ENCODE data around the gene MED25.

The MED25 gene

DNA sequence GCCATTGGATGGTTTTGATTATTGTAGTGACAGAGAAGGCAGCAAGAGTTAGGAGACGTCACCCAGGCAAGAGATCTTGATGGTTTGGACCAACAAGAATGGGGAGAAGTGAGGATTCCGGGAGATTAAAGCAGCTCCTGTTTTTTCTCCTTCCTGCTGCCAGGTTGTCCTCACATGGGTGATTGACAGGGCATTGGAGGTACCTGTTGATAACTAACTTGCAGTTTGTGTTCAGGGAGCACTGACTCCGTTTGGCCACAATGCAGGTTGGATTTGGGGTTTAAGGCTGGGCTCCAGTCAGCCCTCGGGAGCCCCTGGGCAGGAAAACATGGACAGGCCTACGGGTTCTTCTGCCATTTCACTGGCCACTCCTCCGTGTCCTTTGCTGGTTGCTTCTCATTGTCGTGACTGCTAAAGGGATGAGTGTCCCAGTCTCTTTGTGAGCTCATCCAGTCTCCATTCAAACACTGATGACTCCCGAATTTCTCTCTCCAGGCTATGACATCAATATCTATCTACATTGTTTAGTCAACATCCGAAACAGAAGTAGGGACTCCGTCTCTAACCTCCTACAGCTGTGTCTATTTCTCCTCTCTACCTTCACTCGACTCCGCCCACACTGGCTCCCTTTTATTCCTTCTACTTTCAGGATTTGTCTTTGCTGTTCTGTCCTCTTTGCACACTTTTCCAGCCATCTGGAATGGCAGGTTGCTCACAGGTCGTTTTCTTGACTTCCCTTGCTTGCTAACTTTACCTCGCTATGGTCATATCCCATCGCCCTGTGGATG, 31.5 kb downstream of the MED25 start:
- Mint-ChIP-seq H3K27me3 (no peaks in the 10 kb centered on the region), H3K4me3 (peak overlapping the region; percentile 90 to 96), H3K9me3 (peaks cover 8 to 9% of the 10 kb centered on the region in 2 donors), H3K4me1 (peaks cover 40 to 56% of the 10 kb centered on the region in 2 donors), H3K27ac (peak overlapping the region; percentile 97), H3K36me3 (peaks cover 7 to 12% of the 10 kb centered on the region in 2 donors)
- DNase-seq: no peak
- no peak for ATAC-seq (replicated peaks)

DNA sequence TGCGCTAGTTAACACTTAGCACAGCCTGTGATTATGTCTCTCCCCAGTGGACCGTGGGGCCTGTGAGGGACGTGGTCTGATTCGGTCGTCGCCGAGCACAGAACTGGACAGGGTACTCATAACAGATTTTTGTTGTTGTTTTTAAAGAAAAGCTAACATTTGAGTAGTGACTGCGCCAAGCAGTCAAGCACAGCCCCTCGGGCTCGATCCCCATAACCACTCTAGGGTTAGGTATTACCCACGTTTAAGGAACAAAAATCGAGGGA, 32.1 kb downstream of the MED25 start:
- Mint-ChIP-seq H3K4me3 (peak overlapping the region; percentile 90 to 96), H3K4me1 (peaks cover 38 to 55% of the 10 kb centered on the region in 2 donors), H3K9me3 (peaks cover 8 to 9% of the 10 kb centered on the region in 2 donors), H3K27me3 (no peaks in the 10 kb centered on the region), H3K36me3 (peaks cover 7 to 13% of the 10 kb centered on the region in 2 donors), H3K27ac (peak overlapping the region; percentile 97)
- DNase-seq: no peak
- peak in 1 of 2 donors; percentile 0 for ATAC-seq (replicated peaks)

- peak; percentile 86 for DNase-seq
- H3K27ac Mint-ChIP-seq: peak within 1 kb of the TSS; percentile 97
- no peaks in the 10 kb centered on the region for H3K27me3 Mint-ChIP-seq
These were observed 32.6 kb downstream of the MED25 start, which contains the start of gene PTOV1 for GRCh38 chr19:49850487-49851342. Gene PTOV1 (plus strand): TSS chr19:49851159.

DNA sequence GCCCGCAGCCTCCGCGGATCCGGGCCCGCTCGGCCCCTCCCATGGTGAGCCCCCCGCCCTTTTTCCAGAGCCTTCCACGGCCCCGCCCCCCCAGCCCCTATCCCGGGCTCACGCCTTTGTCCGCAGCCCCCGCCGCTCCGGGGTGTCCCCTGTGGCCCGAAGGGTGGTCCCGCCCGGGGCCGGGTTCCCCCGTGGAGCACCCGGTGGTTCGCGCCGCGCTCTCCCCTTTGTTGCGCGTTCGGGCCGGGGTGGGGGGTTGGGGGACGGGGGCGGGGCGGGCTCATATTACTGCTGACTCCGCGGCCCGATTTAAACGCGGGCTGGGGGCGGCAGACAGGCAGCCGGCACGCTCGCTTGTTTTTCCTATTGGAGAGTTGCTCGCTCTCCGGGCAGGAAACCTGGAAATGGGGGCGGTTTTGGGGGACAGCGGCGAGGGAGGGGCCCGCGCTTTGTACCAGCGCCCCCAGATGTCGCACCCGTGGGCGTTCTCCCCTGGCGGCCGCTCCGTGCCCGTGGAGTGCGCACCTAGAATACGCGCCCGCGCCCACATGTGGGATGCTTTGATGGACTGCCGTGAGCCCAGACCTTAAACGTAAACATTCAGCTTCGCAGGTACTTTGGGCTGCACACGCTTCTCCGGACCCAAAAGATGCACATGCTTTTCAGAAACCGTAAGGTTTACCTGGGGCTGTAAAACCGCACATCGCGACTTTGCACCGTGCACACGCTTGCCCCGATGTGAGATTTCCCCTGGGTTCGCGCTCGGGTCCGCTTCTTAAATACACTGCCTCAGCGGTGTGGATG, 33.6 kb downstream of the MED25 start:
- Mint-ChIP-seq H3K4me3 (peak overlapping the region; percentile 81 to 84), H3K27me3 (no peaks in the 10 kb centered on the region), H3K9me3 (peaks cover 8 to 9% of the 10 kb centered on the region in 2 donors), H3K4me1 (peaks cover 41 to 61% of the 10 kb centered on the region in 2 donors), H3K27ac (peak overlapping the region; percentile 70), H3K36me3 (peaks cover 14 to 26% of the 10 kb centered on the region in 2 donors)
- ATAC-seq (replicated peaks) (peak; percentile 9 to 17), DNase-seq (no peak)

More at GRCh38 chr19:49850487-49851342, 32.6 kb downstream of the MED25 start, which contains the start of gene PTOV1:
- H3K36me3 Mint-ChIP-seq: peaks cover 11 to 18% of the 10 kb centered on the region in 2 donors
- ATAC-seq (replicated peaks): peak; percentile 84 to 89
- peaks cover 8 to 9% of the 10 kb centered on the region in 2 donors for H3K9me3 Mint-ChIP-seq
- peaks cover 42 to 57% of the 10 kb centered on the region in 2 donors for H3K4me1 Mint-ChIP-seq
- H3K4me3 Mint-ChIP-seq: peak within 1 kb of the TSS; percentile 90 to 96

GRCh38 chr19:49852631-49853126, 34.6 kb downstream of the MED25 start:
- H3K4me1 Mint-ChIP-seq: peaks cover 39 to 61% of the 10 kb centered on the region in 2 donors
- peak overlapping the region; percentile 37 for H3K27ac Mint-ChIP-seq
- H3K27me3 Mint-ChIP-seq: no peaks in the 10 kb centered on the region
- DNase-seq (no peak), ATAC-seq (replicated peaks) (no peak)
- peaks cover 19 to 36% of the 10 kb centered on the region in 2 donors for H3K36me3 Mint-ChIP-seq
- H3K9me3 Mint-ChIP-seq: peaks cover 8 to 9% of the 10 kb centered on the region in 2 donors
- peak overlapping the region; percentile 81 to 84 for H3K4me3 Mint-ChIP-seq

- Mint-ChIP-seq H3K27ac (peak overlapping the region; percentile 89), H3K9me3 (peaks cover 7 to 9% of the 10 kb centered on the region in 2 donors), H3K36me3 (peaks cover 30 to 45% of the 10 kb centered on the region in 2 donors), H3K4me3 (peak overlapping the region in 1 of 2 donors; percentile 25), H3K27me3 (no peaks in the 10 kb centered on the region), H3K4me1 (peaks cover 34 to 53% of the 10 kb centered on the region in 2 donors)
- DNase-seq (no peak), ATAC-seq (replicated peaks) (no peak)
These were observed 35.8 kb downstream of the MED25 start for GRCh38 chr19:49853852-49854377.

GRCh38 chr19:49854378-49855263, 36.5 kb downstream of the MED25 start:
- Mint-ChIP-seq H3K9me3 (peaks cover 4 to 5% of the 10 kb centered on the region in 2 donors), H3K4me3 (peak overlapping the region in 1 of 2 donors; percentile 31), H3K36me3 (peaks cover 29 to 43% of the 10 kb centered on the region in 2 donors), H3K27me3 (no peaks in the 10 kb centered on the region), H3K4me1 (peaks cover 30 to 50% of the 10 kb centered on the region in 2 donors), H3K27ac (peak overlapping the region; percentile 89)
- no peak for DNase-seq
- no peak for ATAC-seq (replicated peaks)

- H3K27ac Mint-ChIP-seq: peak overlapping the region; percentile 87
- H3K27me3 Mint-ChIP-seq: no peaks in the 10 kb centered on the region
- ATAC-seq (replicated peaks) (no peak), DNase-seq (no peak)
- peaks cover 24 to 43% of the 10 kb centered on the region in 2 donors for H3K4me1 Mint-ChIP-seq
- H3K4me3 Mint-ChIP-seq: peak overlapping the region in 1 of 2 donors; percentile 31
- no peaks in the 10 kb centered on the region for H3K9me3 Mint-ChIP-seq
- peaks cover 29 to 40% of the 10 kb centered on the region in 2 donors for H3K36me3 Mint-ChIP-seq
These were observed 37.2 kb downstream of the MED25 start for GRCh38 chr19:49855277-49855675.

GRCh38 chr19:49855676-49856573, 37.8 kb downstream of the MED25 start:
- peak overlapping the region; percentile 19 to 21 for H3K4me3 Mint-ChIP-seq
- H3K27me3 Mint-ChIP-seq: no peaks in the 10 kb centered on the region
- peaks cover 23 to 46% of the 10 kb centered on the region in 2 donors for H3K4me1 Mint-ChIP-seq
- H3K9me3 Mint-ChIP-seq: no peaks in the 10 kb centered on the region
- ATAC-seq (replicated peaks) (no peak), DNase-seq (no peak)
- peak overlapping the region; percentile 87 for H3K27ac Mint-ChIP-seq
- peaks cover 34 to 45% of the 10 kb centered on the region in 2 donors for H3K36me3 Mint-ChIP-seq

DNA sequence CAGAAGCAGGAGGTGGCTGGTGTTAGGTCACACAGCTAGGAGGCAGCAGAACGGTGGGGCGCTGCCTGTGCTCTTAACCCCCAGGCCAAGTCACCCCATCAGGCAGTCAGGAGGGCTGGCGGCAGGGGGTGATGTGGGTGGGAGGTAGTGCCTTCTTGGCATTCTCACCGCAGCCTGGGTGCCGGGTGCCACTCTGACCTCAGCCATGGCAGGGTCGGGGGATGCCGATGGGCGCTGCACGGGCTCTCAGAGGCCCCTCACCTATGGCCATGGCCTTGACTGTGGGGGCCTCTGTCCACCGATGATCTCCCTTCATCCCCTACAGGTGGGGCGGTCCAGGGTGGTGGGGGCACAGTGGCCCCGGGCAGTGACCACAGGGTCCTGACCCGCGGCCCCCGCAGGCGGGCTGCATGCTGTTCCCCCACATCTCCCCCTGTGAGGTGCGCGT, 38.5 kb downstream of the MED25 start:
- Mint-ChIP-seq H3K36me3 (peaks cover 37 to 52% of the 10 kb centered on the region in 2 donors), H3K4me1 (peaks cover 23 to 50% of the 10 kb centered on the region in 2 donors), H3K9me3 (no peaks in the 10 kb centered on the region), H3K4me3 (peak overlapping the region; percentile 19 to 21), H3K27me3 (no peaks in the 10 kb centered on the region), H3K27ac (peak overlapping the region; percentile 65)
- ATAC-seq (replicated peaks): no peak
- DNase-seq: no peak

GRCh38 chr19:49857061-49857837, 39.2 kb downstream of the MED25 start:
- no peaks in the 10 kb centered on the region for H3K9me3 Mint-ChIP-seq
- ATAC-seq (replicated peaks) (no peak), DNase-seq (no peak)
- peaks cover 18 to 46% of the 10 kb centered on the region in 2 donors for H3K4me1 Mint-ChIP-seq
- H3K27me3 Mint-ChIP-seq: no peaks in the 10 kb centered on the region
- H3K27ac Mint-ChIP-seq: peak overlapping the region; percentile 62
- H3K4me3 Mint-ChIP-seq: peak overlapping the region; percentile 6 to 28
- peaks cover 37 to 55% of the 10 kb centered on the region in 2 donors for H3K36me3 Mint-ChIP-seq
